ENCODE results near the gene COL4A3.

DNA sequence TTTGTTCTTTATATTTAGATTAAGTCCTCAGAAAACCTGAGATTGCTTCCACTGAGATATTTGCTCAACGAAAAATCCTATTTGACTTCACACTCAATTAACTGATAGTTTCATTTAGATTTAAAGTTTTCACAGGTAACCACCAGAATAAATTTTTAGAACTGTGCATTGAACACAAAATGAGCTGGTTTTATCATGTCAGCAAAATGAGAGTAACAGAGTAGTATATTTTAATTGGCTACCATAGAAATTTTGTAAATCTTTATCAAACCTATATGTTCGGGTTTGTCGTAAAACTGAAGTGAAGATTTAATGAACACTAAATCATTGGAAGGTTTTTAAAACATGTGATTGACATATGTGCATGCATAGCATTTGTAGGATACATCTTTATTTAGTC is 127.9 kb downstream of the COL4A3 start:
- TF ChIP-seq, protein P1, sequence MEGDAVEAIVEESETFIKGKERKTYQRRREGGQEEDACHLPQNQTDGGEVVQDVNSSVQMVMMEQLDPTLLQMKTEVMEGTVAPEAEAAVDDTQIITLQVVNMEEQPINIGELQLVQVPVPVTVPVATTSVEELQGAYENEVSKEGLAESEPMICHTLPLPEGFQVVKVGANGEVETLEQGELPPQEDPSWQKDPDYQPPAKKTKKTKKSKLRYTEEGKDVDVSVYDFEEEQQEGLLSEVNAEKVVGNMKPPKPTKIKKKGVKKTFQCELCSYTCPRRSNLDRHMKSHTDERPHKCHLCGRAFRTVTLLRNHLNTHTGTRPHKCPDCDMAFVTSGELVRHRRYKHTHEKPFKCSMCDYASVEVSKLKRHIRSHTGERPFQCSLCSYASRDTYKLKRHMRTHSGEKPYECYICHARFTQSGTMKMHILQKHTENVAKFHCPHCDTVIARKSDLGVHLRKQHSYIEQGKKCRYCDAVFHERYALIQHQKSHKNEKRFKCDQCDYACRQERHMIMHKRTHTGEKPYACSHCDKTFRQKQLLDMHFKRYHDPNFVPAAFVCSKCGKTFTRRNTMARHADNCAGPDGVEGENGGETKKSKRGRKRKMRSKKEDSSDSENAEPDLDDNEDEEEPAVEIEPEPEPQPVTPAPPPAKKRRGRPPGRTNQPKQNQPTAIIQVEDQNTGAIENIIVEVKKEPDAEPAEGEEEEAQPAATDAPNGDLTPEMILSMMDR (IDR thresholded peaks at IDR 0.05): no peak
- TF ChIP-seq POLR2A (IDR thresholded peaks at IDR 0.05): no peak
- TF ChIP-seq EP300 (IDR thresholded peaks at IDR 0.05; ENCODE audit: low read depth): no peak
